Cardiac muscle cell (in vitro differentiated cells and primary cell): ENCODE data around the gene KLHDC9. TPM values are rescaled to one million over a fixed set of nuclear protein-coding genes. Genes with fewer than 3 reads are reported as not detected.
A peak's percentile ranks its signal among the peaks of the same experiment; 100 is the strongest.

Experiments
- DNase-seq, 2 donors: peaks; one replicate each; pipeline versions ENCODE4 v3.0.0 to v3.0.0-alpha.2; 2010 to 2017; ENCODE audit warnings: low read depth in 1 of 2, low spot score in 1 of 2
- H3K27ac ChIP-seq: fragments of 200-600 bp; sonication (generic); 2 replicates; pipeline ENCODE4 v1.5.1; 2016
- H3K27me3 ChIP-seq: fragments of 200-600 bp; sonication (generic); 2 replicates; pipeline ENCODE4 v1.6.0; 2016; ENCODE audit warnings: control low read depth
- H3K36me3 ChIP-seq: fragments of 200-600 bp; sonication (generic); 2 replicates; pipeline ENCODE4 v1.5.1; 2016; ENCODE audit warnings: control low read depth
- H3K4me1 ChIP-seq: fragments of 200-600 bp; sonication (generic); 2 replicates; pipeline ENCODE4 v1.8.1; 2017; ENCODE audit warnings: low read depth, mild to moderate bottlenecking, mixed run types
- H3K4me3 ChIP-seq: fragments of 200-600 bp; sonication (generic); 2 replicates; pipeline ENCODE4 v1.5.1; 2016; ENCODE audit warnings: mild to moderate bottlenecking
- H3K9me3 ChIP-seq: fragments of 200-600 bp; sonication (generic); 2 replicates; pipeline ENCODE4 v1.5.1; 2017; ENCODE audit warnings: low read depth, mild to moderate bottlenecking, control low read depth
- CTCF ChIP-seq: IDR thresholded peaks from 2 replicates; pipeline ENCODE4 v1.5.1; 2012; ENCODE audit warnings: low read depth, mild to moderate bottlenecking, low read length
- polyA plus RNA-seq: library from polyadenylated mRNA; unstranded; fragments of >200 nt; fragmentation: Nextera tagmentation; extraction: Ambion mirVana; gene quantifications from 2 replicates; pipeline ENCODE4 v1.2.1, GENCODE V29; 2016
- total RNA-seq: library from RNA; depleted of rRNA; stranded (reverse); fragments of >200 nt; gene quantifications from 2 replicates; pipeline ENCODE4 v1.2.3, GENCODE V29; 2016

KLHDC9 gene
- total and polyA plus RNA-seq, 2 experiments from 2014 or later, result 42.4 to 48.7 TPM

- H3K36me3 ChIP-seq, result no peaks in the 10 kb centered on the region
- peaks cover 3% of the 10 kb centered on the region for H3K4me1 ChIP-seq
- no peak overlapping the region for H3K27ac ChIP-seq
- TF ChIP-seq CTCF, result no peak
- H3K4me3 ChIP-seq, result no peak overlapping the region
- no peak for DNase-seq
- peaks cover 3% of the 10 kb centered on the region for H3K27me3 ChIP-seq
- no peaks in the 10 kb centered on the region for H3K9me3 ChIP-seq
Measured at GRCh38 chr1:161092621-161093028, 5.5 kb upstream of the KLHDC9 start.

- Histone ChIP-seq H3K27ac (no peak overlapping the region), H3K4me3 (no peak overlapping the region), H3K27me3 (peaks cover 3% of the 10 kb centered on the region), H3K9me3 (no peaks in the 10 kb centered on the region), H3K4me1 (peaks cover 3% of the 10 kb centered on the region), H3K36me3 (no peaks in the 10 kb centered on the region)
- DNase-seq, result no peak
- TF ChIP-seq CTCF, result no peak
Measured at GRCh38 chr1:161094481-161094880, 3.7 kb upstream of the KLHDC9 start.

- Histone ChIP-seq H3K4me3 (no peak overlapping the region), H3K27ac (no peak overlapping the region), H3K4me1 (peaks cover 3% of the 10 kb centered on the region), H3K36me3 (no peaks in the 10 kb centered on the region), H3K9me3 (no peaks in the 10 kb centered on the region), H3K27me3 (peaks cover 3% of the 10 kb centered on the region)
- no peak for TF ChIP-seq CTCF
- no peak for DNase-seq
Measured at GRCh38 chr1:161095230-161095629, 2.9 kb upstream of the KLHDC9 start.

- Histone ChIP-seq H3K27ac (no peak overlapping the region), H3K4me1 (peaks cover 3% of the 10 kb centered on the region), H3K36me3 (peaks cover 3% of the 10 kb centered on the region), H3K4me3 (no peak overlapping the region), H3K27me3 (peaks cover 3% of the 10 kb centered on the region), H3K9me3 (no peaks in the 10 kb centered on the region)
- TF ChIP-seq CTCF, result no peak
- no peak for DNase-seq
Measured at GRCh38 chr1:161096015-161096414, 2.1 kb upstream of the KLHDC9 start.

DNA sequence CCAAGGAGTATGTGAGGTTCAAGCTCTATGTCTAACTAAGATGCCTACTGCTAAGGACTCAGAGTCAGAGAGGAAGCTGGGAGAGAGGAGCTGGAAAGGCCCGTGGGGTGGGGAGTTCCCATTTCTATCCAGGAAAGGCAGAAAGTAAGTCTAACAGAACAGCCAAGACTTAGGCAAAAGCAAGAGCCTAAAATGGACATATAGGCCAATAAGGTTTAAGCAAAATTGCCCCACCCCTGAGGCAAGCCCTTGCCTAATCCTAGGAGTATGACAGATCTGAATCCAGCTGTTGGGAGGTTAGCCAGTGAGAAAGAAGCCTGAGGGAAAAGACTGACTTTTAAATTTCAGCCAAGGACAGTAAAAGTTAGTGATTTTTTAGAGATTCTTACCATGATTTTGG, 1.6 kb upstream of the KLHDC9 start:
- no peak overlapping the region for H3K27ac ChIP-seq
- peaks cover 3% of the 10 kb centered on the region for H3K4me1 ChIP-seq
- DNase-seq, result peak in 1 of 2 donors; percentile 85
- no peaks in the 10 kb centered on the region for H3K9me3 ChIP-seq
- peaks cover 7% of the 10 kb centered on the region for H3K36me3 ChIP-seq
- TF ChIP-seq CTCF, result no peak
- H3K27me3 ChIP-seq, result peaks cover 3% of the 10 kb centered on the region
- H3K4me3 ChIP-seq, result no peak overlapping the region
